Nephron (organoid): ENCODE results near the gene ATL1.
"Not testable (repeated sequence)": the region's sequence is repeated elsewhere in the genome, so short reads cannot be mapped to it uniquely, and the experiment has no call there.

ENCODE experiments used
- H3K27ac Mint-ChIP-seq, 3 experiments: 2 replicates each; pipeline ENCODE4 v1.8.0; 2020; ENCODE audit warnings: mixed read lengths in 3 of 3, mild to moderate bottlenecking in 2 of 3, moderate library complexity in 1 of 3
- H3K27me3 Mint-ChIP-seq: 2 replicates; pipeline ENCODE4 v1.8.0; 2021; ENCODE audit warnings: low read depth, mild to moderate bottlenecking, moderate library complexity, mixed read lengths
- H3K36me3 Mint-ChIP-seq: 2 replicates; pipeline ENCODE4 v1.8.0; 2020; ENCODE audit warnings: low read depth, mixed read lengths
- H3K4me1 Mint-ChIP-seq: 2 replicates; pipeline ENCODE4 v1.8.0; 2020; ENCODE audit warnings: mixed read lengths
- H3K4me3 Mint-ChIP-seq, 3 experiments: 2 replicates each; pipeline ENCODE4 v1.8.0; 2020; ENCODE audit warnings: mild to moderate bottlenecking in 3 of 3, mixed read lengths in 3 of 3, moderate library complexity in 2 of 3
- H3K9me3 Mint-ChIP-seq: 2 replicates; pipeline ENCODE4 v1.8.0; 2020; ENCODE audit warnings: mixed read lengths
- TF ChIP-seq, protein P1 (sequence below), 3 experiments: fragments of 200-600 bp; sonication (generic); IDR thresholded peaks; one replicate each; pipeline ENCODE4 v1.5.0; 2021; ENCODE audit warnings: antibody characterized with exemption in 3 of 3; ENCODE audit not compliant: unreplicated experiment in 3 of 3

The ATL1 gene

DNA sequence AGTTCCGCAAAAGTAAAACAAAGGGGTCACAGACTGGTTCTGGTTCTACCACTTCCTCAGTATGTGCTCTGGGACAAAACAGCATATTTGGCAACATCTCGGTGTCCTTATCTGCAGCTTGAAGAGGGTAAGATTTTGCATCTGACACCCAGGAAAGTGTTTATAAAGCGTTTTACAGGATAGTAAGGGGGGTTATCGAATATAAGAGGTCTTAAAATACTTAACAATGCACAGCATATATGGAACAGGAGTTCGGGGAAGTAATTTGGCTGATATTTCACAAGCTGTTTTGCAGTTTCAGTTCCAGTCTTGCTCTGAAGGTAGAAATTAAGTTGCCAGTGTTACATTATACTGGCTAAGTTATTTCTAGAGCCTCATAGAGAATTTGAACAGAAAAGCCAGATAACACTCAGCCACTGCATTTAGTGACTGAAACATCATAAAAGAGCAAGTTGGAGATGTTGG lies 26.7 kb upstream of the ATL1 start:
- Mint-ChIP-seq H3K27me3 (no peaks in the 10 kb centered on the region), H3K4me3 (peak overlapping the region; percentile 84 to 95 (median 92)), H3K4me1 (peaks cover 37% of the 10 kb centered on the region), H3K27ac (peak overlapping the region; percentile 60 to 93 (median 90)), H3K36me3 (no peaks in the 10 kb centered on the region), H3K9me3 (peaks cover 10% of the 10 kb centered on the region)
- TF ChIP-seq, protein P1, sequence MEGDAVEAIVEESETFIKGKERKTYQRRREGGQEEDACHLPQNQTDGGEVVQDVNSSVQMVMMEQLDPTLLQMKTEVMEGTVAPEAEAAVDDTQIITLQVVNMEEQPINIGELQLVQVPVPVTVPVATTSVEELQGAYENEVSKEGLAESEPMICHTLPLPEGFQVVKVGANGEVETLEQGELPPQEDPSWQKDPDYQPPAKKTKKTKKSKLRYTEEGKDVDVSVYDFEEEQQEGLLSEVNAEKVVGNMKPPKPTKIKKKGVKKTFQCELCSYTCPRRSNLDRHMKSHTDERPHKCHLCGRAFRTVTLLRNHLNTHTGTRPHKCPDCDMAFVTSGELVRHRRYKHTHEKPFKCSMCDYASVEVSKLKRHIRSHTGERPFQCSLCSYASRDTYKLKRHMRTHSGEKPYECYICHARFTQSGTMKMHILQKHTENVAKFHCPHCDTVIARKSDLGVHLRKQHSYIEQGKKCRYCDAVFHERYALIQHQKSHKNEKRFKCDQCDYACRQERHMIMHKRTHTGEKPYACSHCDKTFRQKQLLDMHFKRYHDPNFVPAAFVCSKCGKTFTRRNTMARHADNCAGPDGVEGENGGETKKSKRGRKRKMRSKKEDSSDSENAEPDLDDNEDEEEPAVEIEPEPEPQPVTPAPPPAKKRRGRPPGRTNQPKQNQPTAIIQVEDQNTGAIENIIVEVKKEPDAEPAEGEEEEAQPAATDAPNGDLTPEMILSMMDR (IDR thresholded peaks at IDR 0.05; ENCODE audit: unreplicated experiment in 3 of 3) = no peak

DNA sequence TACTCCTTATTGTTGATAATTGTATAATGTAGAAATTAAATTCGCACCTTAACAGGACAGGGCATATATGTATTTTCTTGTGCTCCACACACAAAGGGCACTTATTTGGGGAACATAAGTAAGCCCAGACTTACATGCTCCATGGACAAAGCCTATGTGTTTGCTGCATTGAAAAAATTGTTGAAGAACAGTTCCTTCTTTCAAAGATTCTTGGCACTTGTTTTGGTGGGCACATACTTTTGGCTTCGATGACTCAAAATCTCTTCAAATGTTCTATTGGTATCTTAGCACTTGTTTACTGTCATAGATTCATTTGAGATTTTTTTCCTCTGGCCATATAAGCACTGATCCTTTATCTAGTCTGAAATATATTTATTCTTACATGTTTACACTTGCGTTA lies 26.1 kb upstream of the ATL1 start:
- TF ChIP-seq, protein P1 (IDR thresholded peaks at IDR 0.05; ENCODE audit: unreplicated experiment in 3 of 3) = no peak

DNA sequence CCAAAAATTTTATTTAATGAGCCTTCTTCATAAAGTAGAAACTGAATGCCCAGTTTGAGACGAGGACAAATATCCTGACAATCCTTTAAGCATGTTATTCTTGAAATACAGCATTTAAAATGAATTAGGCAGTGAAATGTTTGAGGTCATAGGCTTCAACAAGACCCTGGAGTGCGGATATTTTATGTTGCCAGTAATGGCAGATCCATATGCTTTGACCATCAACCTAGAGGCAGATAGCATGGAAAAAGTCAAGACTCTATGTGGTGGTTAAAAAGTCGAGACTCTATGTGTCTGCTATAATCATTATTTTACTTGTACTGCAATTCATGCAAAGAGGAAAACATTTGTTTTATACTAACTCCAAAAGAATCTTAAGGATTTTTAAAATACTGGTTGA lies 25.5 kb upstream of the ATL1 start:
- H3K27ac Mint-ChIP-seq = no peak overlapping the region
- H3K27me3 Mint-ChIP-seq = no peaks in the 10 kb centered on the region
- H3K4me3 Mint-ChIP-seq = no peak overlapping the region
- TF ChIP-seq, protein P1 (IDR thresholded peaks at IDR 0.05; ENCODE audit: unreplicated experiment in 3 of 3) = no peak
- H3K36me3 Mint-ChIP-seq = no peaks in the 10 kb centered on the region
- peaks cover 10% of the 10 kb centered on the region for H3K9me3 Mint-ChIP-seq
- peaks cover 33% of the 10 kb centered on the region for H3K4me1 Mint-ChIP-seq

More for the DNA sequence above, 26.1 kb upstream of the ATL1 start:
- Mint-ChIP-seq H3K4me1 (peaks cover 37% of the 10 kb centered on the region), H3K27me3 (no peaks in the 10 kb centered on the region), H3K36me3 (no peaks in the 10 kb centered on the region), H3K4me3 (peak overlapping the region in 2 of 3 experiments; percentile 29 to 61), H3K27ac (no peak overlapping the region), H3K9me3 (peaks cover 10% of the 10 kb centered on the region)

DNA sequence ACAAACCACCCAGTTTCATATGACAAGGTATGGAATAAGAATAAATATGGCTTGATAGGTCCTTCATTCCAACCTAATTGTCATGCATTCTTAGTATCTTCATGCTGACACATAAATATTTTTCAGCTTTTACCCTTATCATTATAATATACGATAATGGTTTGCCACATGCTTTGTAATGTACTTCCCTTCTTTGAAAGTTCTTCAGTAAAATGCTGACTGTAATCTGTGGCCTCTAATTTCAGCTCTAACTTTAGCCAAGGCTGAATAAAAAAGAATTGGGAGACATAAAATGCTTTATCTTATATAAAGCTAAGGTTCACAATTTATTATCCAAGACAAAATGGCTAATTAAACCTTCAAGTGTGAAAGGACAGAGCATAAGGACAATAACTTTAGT lies 24.9 kb upstream of the ATL1 start:
- H3K4me3 Mint-ChIP-seq = peak overlapping the region in 1 of 3 experiments; percentile 52
- TF ChIP-seq, protein P1 (IDR thresholded peaks at IDR 0.05; ENCODE audit: unreplicated experiment in 3 of 3) = no peak
- H3K36me3 Mint-ChIP-seq = no peaks in the 10 kb centered on the region
- H3K4me1 Mint-ChIP-seq = peaks cover 27% of the 10 kb centered on the region
- H3K9me3 Mint-ChIP-seq = peaks cover 10% of the 10 kb centered on the region
- H3K27ac Mint-ChIP-seq = no peak overlapping the region
- no peaks in the 10 kb centered on the region for H3K27me3 Mint-ChIP-seq

DNA sequence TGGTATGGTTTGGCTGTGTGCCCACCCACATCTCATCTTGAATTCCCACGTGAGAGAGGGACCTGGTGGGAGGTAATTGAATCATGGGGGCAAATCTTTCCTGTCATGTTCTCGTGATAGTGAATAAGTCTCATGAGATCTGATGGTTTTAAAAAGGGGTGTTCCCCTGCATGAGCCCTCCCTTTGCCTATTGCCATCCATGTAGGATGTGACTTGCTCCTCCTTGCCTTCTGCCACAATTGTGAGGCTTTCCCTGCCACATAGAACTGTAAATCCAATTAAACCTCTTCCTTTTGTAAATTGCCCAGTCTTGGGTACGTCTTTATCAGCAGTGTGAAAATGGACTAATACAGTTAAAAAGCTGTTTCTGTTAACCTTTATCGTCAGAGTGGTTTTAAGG lies 21.9 kb upstream of the ATL1 start:
- H3K27ac Mint-ChIP-seq, H3K4me1 Mint-ChIP-seq, H3K4me3 Mint-ChIP-seq, H3K36me3 Mint-ChIP-seq, H3K27me3 Mint-ChIP-seq, H3K9me3 Mint-ChIP-seq: not testable (repeated sequence)

DNA sequence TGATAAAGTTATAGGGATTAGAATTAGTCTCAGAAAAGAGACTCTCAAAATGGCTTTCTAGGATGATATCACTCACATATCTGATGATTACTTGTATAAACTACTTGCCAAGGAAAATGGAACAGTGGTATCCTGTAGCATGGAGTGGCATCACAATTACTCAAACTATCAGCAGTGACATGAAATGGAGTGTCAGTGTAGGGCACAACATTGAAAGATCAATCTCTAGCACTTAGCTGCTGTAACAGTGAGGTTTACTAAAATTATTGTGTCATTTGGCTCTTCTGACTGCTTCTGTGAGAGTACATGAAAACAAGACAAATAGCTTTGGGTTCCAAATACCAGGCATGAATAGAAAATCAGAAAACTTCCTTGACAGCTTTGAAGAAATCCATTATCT lies 20.9 kb upstream of the ATL1 start:
- H3K27me3 Mint-ChIP-seq = no peaks in the 10 kb centered on the region
- H3K27ac Mint-ChIP-seq = no peak overlapping the region
- no peaks in the 10 kb centered on the region for H3K4me1 Mint-ChIP-seq
- TF ChIP-seq, protein P1 (IDR thresholded peaks at IDR 0.05; ENCODE audit: unreplicated experiment in 3 of 3) = no peak
- no peak overlapping the region for H3K4me3 Mint-ChIP-seq
- no peaks in the 10 kb centered on the region for H3K36me3 Mint-ChIP-seq
- peaks cover 10% of the 10 kb centered on the region for H3K9me3 Mint-ChIP-seq
